HCT116 (cell line): ENCODE data around the gene CREG1. TPM values are rescaled to one million over a fixed set of nuclear protein-coding genes. Genes with fewer than 3 reads are reported as not detected.

Source experiments
- ATAC-seq: fragments of 200-7000 bp; cut with Tn5 transposase; 2 replicates; pipeline ENCODE4 v1.9.1; 2020; ENCODE audit warnings: mild to moderate bottlenecking, moderate library complexity
- BruUV-seq: library from RNA; stranded (reverse); fragments of 400-500 nt; replicated peaks from 2 replicates; lab custom pipeline; 2021; lab: Mats Ljungman, UMichigan
- CTCF ChIA-PET: fragments of 300-600 bp; sonication (Branson Sonifier 250); formaldehyde crosslinking; loops from one replicate; lab custom pipeline; 2021; ENCODE audit warnings: antibody characterized with exemption; lab: Charles Lee
- POLR2A ChIA-PET: fragments of 300-600, 350-600 bp; sonication (Branson Sonifier 250); formaldehyde crosslinking; loops from one replicate; lab custom pipeline; 2021; ENCODE audit warnings: antibody characterized with exemption; lab: Charles Lee
- RAD21 ChIA-PET, 2 experiments: fragments of 300-600 bp; sonication (Branson Sonifier 250); formaldehyde crosslinking; loops; one replicate each; lab custom pipeline; 2023; ENCODE audit warnings: low total read pairs in 2 of 2; ENCODE audit not compliant: uncharacterized antibody in 2 of 2, unreplicated experiment in 2 of 2, low non-redundant PET in 1 of 2; lab: Charles Lee
- DNase-seq: peaks from one replicate; pipeline ENCODE4 v3.0.0-alpha.2; 2010; ENCODE audit warnings: low read depth, low spot score
- H2AFZ ChIP-seq: fragments of 200-600 bp; shearing (Covaris generic), sonication (generic); 2 replicates; pipeline ENCODE4 v1.6.1; 2017; ENCODE audit warnings: low read depth, mixed run types, mixed read lengths, antibody characterized with exemption, low read length; ENCODE audit not compliant: poor library complexity, severe bottlenecking
- H3K27ac ChIP-seq: 2 replicates; pipeline ENCODE4 v1.5.1; 2012; ENCODE audit warnings: low read depth, low read length
- H3K27me3 ChIP-seq: fragments of 200-600 bp; sonication (generic); 2 replicates; pipeline ENCODE4 v1.6.1; 2016; ENCODE audit warnings: mixed run types, low read length, mixed read lengths; ENCODE audit not compliant: insufficient read depth
- H3K36me3 ChIP-seq, 2 experiments: fragments of 200-500 bp in 1 of 2; fragments of 200-600 bp in 1 of 2; sonication (Bioruptor generic) in 1 of 2; sonication (generic) in 1 of 2; 2 replicates each; pipeline versions ENCODE4 v1.5.1 to v1.6.1; 2014 to 2016; ENCODE audit warnings: low read length in 2 of 2, inconsistent platforms in 1 of 2, mixed read lengths in 1 of 2, mixed run types in 1 of 2; ENCODE audit not compliant: insufficient read depth in 2 of 2, control insufficient read depth in 1 of 2
- H3K4me1 ChIP-seq, 2 experiments: fragments of 200-600 bp in 1 of 2; sonication (generic) in 1 of 2; 2 replicates each; pipeline versions ENCODE4 v1.5.1 to v1.6.1; 2012 to 2017; ENCODE audit warnings: low read length in 2 of 2, inconsistent platforms in 1 of 2, mild to moderate bottlenecking in 1 of 2, mixed read lengths in 1 of 2, mixed run types in 1 of 2, moderate library complexity in 1 of 2; ENCODE audit not compliant: insufficient read depth in 2 of 2, control insufficient read depth in 1 of 2
- H3K4me2 ChIP-seq: fragments of 200-600 bp; sonication (generic); 2 replicates; pipeline ENCODE4 v1.6.1; 2017; ENCODE audit warnings: mixed run types, low read length, mixed read lengths
- H3K4me3 ChIP-seq, 2 experiments: fragments of 200-600 bp in 1 of 2; sonication (generic) in 1 of 2; replicated peaks in 1 of 2; 2 replicates each; pipeline ENCODE4 v1.5.1; 2011 to 2016; ENCODE audit warnings: low read length in 2 of 2, control low read depth in 1 of 2, low read depth in 1 of 2, mild to moderate bottlenecking in 1 of 2, mixed read lengths in 1 of 2, mixed run types in 1 of 2
- H3K79me2 ChIP-seq: fragments of 200-600 bp; sonication (generic); 2 replicates; pipeline ENCODE4 v1.6.1; 2017; ENCODE audit warnings: mild to moderate bottlenecking, mixed run types, low read length, moderate library complexity, mixed read lengths; ENCODE audit not compliant: insufficient read depth
- H3K9ac ChIP-seq: fragments of 200-600 bp; sonication (generic); 2 replicates; pipeline ENCODE4 v1.6.1; 2016; ENCODE audit warnings: low read length, mixed read lengths
- H3K9me2 ChIP-seq: fragments of 200-600 bp; sonication (generic), shearing (Covaris generic); 2 replicates; pipeline ENCODE4 v1.6.1; 2017; ENCODE audit warnings: mixed run types, mild to moderate bottlenecking, moderate library complexity; ENCODE audit not compliant: insufficient read depth
- H3K9me3 ChIP-seq, 2 experiments: fragments of 200-500 bp in 1 of 2; fragments of 200-600 bp in 1 of 2; sonication (Bioruptor generic) in 1 of 2; sonication (generic) in 1 of 2; 2 replicates each; pipeline ENCODE4 v1.6.1; 2014 to 2017; ENCODE audit warnings: low read length in 2 of 2, mixed read lengths in 2 of 2, inconsistent platforms in 1 of 2, low read depth in 1 of 2, mild to moderate bottlenecking in 1 of 2, mixed run types in 1 of 2, moderate library complexity in 1 of 2; ENCODE audit not compliant: control insufficient read depth in 1 of 2, insufficient read depth in 1 of 2
- H4K20me1 ChIP-seq: fragments of 200-600 bp; sonication (generic), shearing (Covaris generic); 2 replicates; pipeline ENCODE4 v1.6.1; 2017; ENCODE audit warnings: mixed run types, mild to moderate bottlenecking, moderate library complexity; ENCODE audit not compliant: insufficient read depth
- CEBPB ChIP-seq: IDR thresholded peaks from 2 replicates; pipeline ENCODE4 v1.6.1; 2012; ENCODE audit warnings: low read depth
- CTCF ChIP-seq, 3 experiments: fragments of 200-600 bp in 1 of 3; sonication (generic) in 1 of 3; IDR thresholded peaks in 2 of 3; conservative IDR thresholded peaks in 1 of 3; 2 replicates each; pipeline ENCODE4 v1.5.1; 2012 to 2017; ENCODE audit warnings: low read depth in 2 of 3, low read length in 2 of 3, antibody characterized with exemption in 1 of 3, borderline replicate concordance in 1 of 3, control low read depth in 1 of 3, mild to moderate bottlenecking in 1 of 3, mixed read lengths in 1 of 3, mixed run types in 1 of 3, moderate library complexity in 1 of 3; ENCODE audit not compliant: insufficient read depth in 1 of 3
- ELF1 ChIP-seq: IDR thresholded peaks from 2 replicates; pipeline ENCODE4 v1.6.1; 2012; ENCODE audit warnings: low read depth, borderline replicate concordance
- SRF ChIP-seq: IDR thresholded peaks from 2 replicates; pipeline ENCODE4 v1.6.1; 2012; ENCODE audit warnings: low read depth
- ZFX ChIP-seq: fragments of 450-650 bp; IDR thresholded peaks from 2 replicates; pipeline ENCODE4 v1.6.1; 2017
- ZNF274 ChIP-seq: fragments of 200-500 bp; sonication (Bioruptor generic); IDR thresholded peaks from 2 replicates; pipeline ENCODE4 v1.6.1; 2014; ENCODE audit warnings: mild to moderate bottlenecking, low read depth, low read length, inconsistent platforms
- intact Hi-C: fragments of 100-400 bp; cut with micrococcal nuclease; formaldehyde crosslinking; loops from 2 replicates; pipeline ENCODE4 v1.10.0; 2022
- total RNA-seq: library from RNA; stranded (reverse); gene quantifications from one replicate; pipeline ENCODE4 v1.2.1, GENCODE V29; 2021; ENCODE audit not compliant: unreplicated experiment

The CREG1 gene
- total RNA-seq, 1 experiment from 2014 or later, result 55.7 TPM

DNA sequence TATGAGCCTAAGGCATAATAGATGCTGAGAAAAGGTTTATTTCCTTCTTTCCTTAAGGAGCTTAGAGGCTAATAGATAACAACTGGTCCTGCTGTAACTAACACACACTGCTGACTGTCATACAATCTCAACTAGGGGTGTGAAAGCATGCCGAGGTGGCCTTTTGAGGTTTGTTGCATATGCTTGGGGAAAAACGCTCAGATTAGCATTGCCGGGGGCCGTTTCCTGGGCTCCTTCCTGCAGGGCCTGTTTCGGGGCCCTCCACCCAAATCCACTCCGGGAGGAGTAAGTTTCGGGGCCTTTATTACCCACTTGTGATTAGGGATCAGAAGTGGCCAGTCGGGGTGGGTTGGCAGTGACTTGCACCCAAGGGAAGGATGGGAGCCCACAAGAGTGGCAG lies 49.3 kb upstream of the CREG1 start:
- no peaks in the 10 kb centered on the region for H3K4me1 ChIP-seq
- no peak overlapping the region for H3K9ac ChIP-seq
- H3K79me2 ChIP-seq, result no peaks in the 10 kb centered on the region
- H3K27ac ChIP-seq, result no peak overlapping the region
- H2AFZ ChIP-seq, result no peak overlapping the region
- ChIA-PET POLR2A (no interaction called here), RAD21 (no interaction called here), CTCF (no interaction called here)
- TF ChIP-seq CTCF (IDR thresholded peaks at IDR 0.05 in 2 of 3, conservative IDR thresholded peaks at IDR 0.05 in 1 of 3; ENCODE audit: borderline replicate concordance in 1 of 3, insufficient read depth in 1 of 3, low read depth in 2 of 3, low read length in 2 of 3) (no peak), ZFX (no peak), CEBPB (no peak), SRF (no peak), ELF1 (no peak), ZNF274 (no peak)
- H3K4me2 ChIP-seq, result no peak overlapping the region
- no peaks in the 10 kb centered on the region for H3K36me3 ChIP-seq
- DNase-seq (no peak), ATAC-seq (no peak)
- no peaks in the 10 kb centered on the region for H3K9me3 ChIP-seq
- H4K20me1 ChIP-seq, result no peaks in the 10 kb centered on the region
- BruUV-seq, result no TSS peak
- no peak overlapping the region for H3K4me3 ChIP-seq
- H3K27me3 ChIP-seq, result no peaks in the 10 kb centered on the region
- intact Hi-C loops, result loop anchor here (5.0 kb wide), 2 partner anchors 199 to 479 kb away; no protein-coding TSS in a partner anchor
- H3K9me2 ChIP-seq, result no peaks in the 10 kb centered on the region
